LoVo (cell line): ENCODE results near the gene ESR2.
"Not testable (repeated sequence)": the region's sequence is repeated elsewhere in the genome, so short reads cannot be mapped to it uniquely, and the experiment has no call there.

ENCODE experiments used
- DNase-seq: peaks from one replicate; pipeline ENCODE4 v3.0.0-alpha.2; 2016; ENCODE audit warnings: low spot score

Gene ESR2

GRCh38 chr14:64220466-64220865, 73.7 kb downstream of the ESR2 start:
- DNase-seq = no peak

GRCh38 chr14:64220056-64220455, 74.1 kb downstream of the ESR2 start:
- no peak for DNase-seq

GRCh38 chr14:64218344-64219240, 75.6 kb downstream of the ESR2 start:
- no peak for DNase-seq

- DNase-seq = no peak
These were observed 76.3 kb downstream of the ESR2 start for GRCh38 chr14:64217834-64218233.

- DNase-seq = no peak
These were observed 76.9 kb downstream of the ESR2 start for GRCh38 chr14:64217308-64217707.

GRCh38 chr14:64215978-64216377, 78.2 kb downstream of the ESR2 start:
- no peak for DNase-seq

- DNase-seq = no peak
These were observed 78.9 kb downstream of the ESR2 start for GRCh38 chr14:64215274-64215673.

- no peak for DNase-seq
These were observed 80.2 kb downstream of the ESR2 start for GRCh38 chr14:64213853-64214570.

- no peak for DNase-seq
These were observed 81.1 kb downstream of the ESR2 start for GRCh38 chr14:64213086-64213485.

- DNase-seq = no peak
These were observed 81.5 kb downstream of the ESR2 start for GRCh38 chr14:64212666-64213065.

GRCh38 chr14:64210912-64211311, 83.3 kb downstream of the ESR2 start:
- not testable (repeated sequence) for DNase-seq

GRCh38 chr14:64210216-64210615, 84.0 kb downstream of the ESR2 start:
- DNase-seq = no peak

- DNase-seq = no peak
These were observed 84.6 kb downstream of the ESR2 start for GRCh38 chr14:64209444-64210131.

- no peak for DNase-seq
These were observed 85.2 kb downstream of the ESR2 start for GRCh38 chr14:64208981-64209380.

- DNase-seq = no peak
These were observed 85.9 kb downstream of the ESR2 start for GRCh38 chr14:64208261-64208660.

GRCh38 chr14:64203366-64204006, 90.7 kb downstream of the ESR2 start:
- DNase-seq = no peak

GRCh38 chr14:64202716-64203115, 91.5 kb downstream of the ESR2 start:
- no peak for DNase-seq

- DNase-seq = no peak
These were observed 92.1 kb downstream of the ESR2 start for GRCh38 chr14:64201921-64202545.

GRCh38 chr14:64201296-64201695, 92.9 kb downstream of the ESR2 start:
- DNase-seq = no peak

- DNase-seq = no peak
These were observed 94.0 kb downstream of the ESR2 start for GRCh38 chr14:64200170-64200569.

- DNase-seq = no peak
These were observed 95.7 kb downstream of the ESR2 start for GRCh38 chr14:64198486-64198885.

- no peak for DNase-seq
These were observed 96.2 kb downstream of the ESR2 start for GRCh38 chr14:64197996-64198395.
